Tibial nerve (tissue), 4 donors: ENCODE results near the gene AIFM3.

ENCODE experiments used
- EP300 ChIP-seq, 2 donors: sonication (generic); formaldehyde crosslinking; IDR thresholded peaks; one replicate each; pipeline ENCODE4 v1.6.1; 2017; ENCODE audit warnings: antibody characterized with exemption in 2 of 2, mild to moderate bottlenecking in 1 of 2
- POLR2A ChIP-seq, 2 donors: fragments of 450-650 bp; IDR thresholded peaks; one replicate each; pipeline ENCODE4 v1.6.1; 2017; ENCODE audit warnings: antibody characterized with exemption in 2 of 2, mild to moderate bottlenecking in 2 of 2, moderate library complexity in 2 of 2
- TF ChIP-seq, protein P1 (sequence below), 5 experiments: fragments of 200-600 bp in 3 of 5; fragments of 450-650 bp in 2 of 5; sonication (generic) in 3 of 5; IDR thresholded peaks; one replicate each; pipeline ENCODE4 v1.5.1; 2016 to 2019; ENCODE audit warnings: antibody characterized with exemption in 5 of 5, mild to moderate bottlenecking in 3 of 5, moderate library complexity in 2 of 5

DNA sequence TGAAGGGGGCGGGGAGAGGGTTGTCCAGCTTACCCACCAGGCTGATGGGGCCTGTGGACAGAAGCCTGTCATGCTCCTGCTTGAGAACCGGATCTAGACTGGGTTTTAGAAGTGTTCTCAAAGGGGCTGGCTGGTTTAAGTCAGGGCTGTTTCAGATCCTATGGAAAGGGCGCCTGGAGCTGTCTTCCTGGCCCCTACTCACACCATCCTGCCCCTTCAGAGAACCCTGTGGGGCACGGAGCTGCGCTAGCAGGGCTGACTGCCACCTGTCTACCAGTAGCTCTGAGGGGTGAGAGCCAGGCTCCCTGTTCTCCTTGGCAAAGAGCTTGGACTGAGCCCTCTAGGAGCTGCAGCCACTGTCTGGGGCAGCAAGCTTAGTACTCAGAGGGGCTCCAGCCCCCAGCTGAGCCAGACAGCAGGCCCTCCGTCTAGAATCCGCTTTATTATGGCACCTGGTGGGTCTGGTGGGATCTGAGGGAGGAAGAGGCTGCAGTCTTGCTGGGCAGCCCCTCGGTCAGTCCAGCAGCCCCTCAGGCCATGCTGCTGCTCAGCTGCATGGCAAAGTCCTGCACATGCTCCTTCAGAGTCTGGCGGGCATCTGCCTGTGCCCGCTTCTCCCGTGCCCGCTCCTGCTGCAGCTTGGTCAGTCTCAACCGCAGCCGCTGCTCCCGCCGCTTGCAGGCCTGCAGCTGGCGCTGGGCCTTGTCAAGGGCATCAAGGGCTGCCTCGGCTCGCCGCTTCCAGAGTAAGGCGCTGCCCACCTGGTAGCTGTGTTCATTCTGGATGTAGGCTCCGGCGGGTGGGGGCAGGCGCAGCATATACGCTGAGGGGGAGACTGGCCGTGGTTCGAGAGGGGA is 32.5 kb downstream of the AIFM3 start:
- TF ChIP-seq, protein P1, sequence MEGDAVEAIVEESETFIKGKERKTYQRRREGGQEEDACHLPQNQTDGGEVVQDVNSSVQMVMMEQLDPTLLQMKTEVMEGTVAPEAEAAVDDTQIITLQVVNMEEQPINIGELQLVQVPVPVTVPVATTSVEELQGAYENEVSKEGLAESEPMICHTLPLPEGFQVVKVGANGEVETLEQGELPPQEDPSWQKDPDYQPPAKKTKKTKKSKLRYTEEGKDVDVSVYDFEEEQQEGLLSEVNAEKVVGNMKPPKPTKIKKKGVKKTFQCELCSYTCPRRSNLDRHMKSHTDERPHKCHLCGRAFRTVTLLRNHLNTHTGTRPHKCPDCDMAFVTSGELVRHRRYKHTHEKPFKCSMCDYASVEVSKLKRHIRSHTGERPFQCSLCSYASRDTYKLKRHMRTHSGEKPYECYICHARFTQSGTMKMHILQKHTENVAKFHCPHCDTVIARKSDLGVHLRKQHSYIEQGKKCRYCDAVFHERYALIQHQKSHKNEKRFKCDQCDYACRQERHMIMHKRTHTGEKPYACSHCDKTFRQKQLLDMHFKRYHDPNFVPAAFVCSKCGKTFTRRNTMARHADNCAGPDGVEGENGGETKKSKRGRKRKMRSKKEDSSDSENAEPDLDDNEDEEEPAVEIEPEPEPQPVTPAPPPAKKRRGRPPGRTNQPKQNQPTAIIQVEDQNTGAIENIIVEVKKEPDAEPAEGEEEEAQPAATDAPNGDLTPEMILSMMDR (IDR thresholded peaks at IDR 0.05) = no peak
- TF ChIP-seq EP300 (IDR thresholded peaks at IDR 0.05) (no peak), POLR2A (IDR thresholded peaks at IDR 0.05) (no peak)
